ENCODE measurements around the gene CMSS1. TPM values are rescaled to one million over a fixed set of nuclear protein-coding genes. Genes with fewer than 3 reads are reported as not detected.

CMSS1 gene
- total RNA-seq, 1 donor from 2014 or later = 17.3 TPM

DNA sequence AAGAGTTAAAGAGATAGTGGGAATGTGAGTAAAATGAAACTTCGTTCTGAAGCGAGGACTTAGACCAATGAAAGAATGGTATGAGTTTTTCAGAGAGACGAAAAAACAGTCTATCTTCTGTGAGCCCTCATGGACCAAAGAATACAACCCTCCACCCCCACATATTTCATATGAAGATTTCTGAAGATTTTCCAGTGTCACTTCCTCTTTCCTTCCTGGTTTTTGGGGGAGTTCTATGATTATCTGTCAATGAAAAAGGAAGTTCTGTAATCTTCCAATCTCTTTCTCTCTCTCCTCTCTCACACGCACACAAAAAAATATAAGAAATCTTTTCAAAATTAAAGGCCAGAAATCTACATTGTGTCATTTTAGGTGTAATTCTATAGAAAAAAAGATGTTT lies 27.7 kb downstream of the CMSS1 start:
- H3K27me3 ChIP-seq (ENCODE audit: low read depth) = no peaks in the 10 kb centered on the region
- H3K4me1 ChIP-seq = peaks cover 33% of the 10 kb centered on the region
- intact Hi-C loops (cut with DNase I) = loop anchor here (10.0 kb wide), 1 partner anchor 409 kb away; no protein-coding TSS in a partner anchor
- no peak overlapping the region for H3K4me3 ChIP-seq
- peaks cover 1% of the 10 kb centered on the region for H3K36me3 ChIP-seq
- TF ChIP-seq, protein P1, sequence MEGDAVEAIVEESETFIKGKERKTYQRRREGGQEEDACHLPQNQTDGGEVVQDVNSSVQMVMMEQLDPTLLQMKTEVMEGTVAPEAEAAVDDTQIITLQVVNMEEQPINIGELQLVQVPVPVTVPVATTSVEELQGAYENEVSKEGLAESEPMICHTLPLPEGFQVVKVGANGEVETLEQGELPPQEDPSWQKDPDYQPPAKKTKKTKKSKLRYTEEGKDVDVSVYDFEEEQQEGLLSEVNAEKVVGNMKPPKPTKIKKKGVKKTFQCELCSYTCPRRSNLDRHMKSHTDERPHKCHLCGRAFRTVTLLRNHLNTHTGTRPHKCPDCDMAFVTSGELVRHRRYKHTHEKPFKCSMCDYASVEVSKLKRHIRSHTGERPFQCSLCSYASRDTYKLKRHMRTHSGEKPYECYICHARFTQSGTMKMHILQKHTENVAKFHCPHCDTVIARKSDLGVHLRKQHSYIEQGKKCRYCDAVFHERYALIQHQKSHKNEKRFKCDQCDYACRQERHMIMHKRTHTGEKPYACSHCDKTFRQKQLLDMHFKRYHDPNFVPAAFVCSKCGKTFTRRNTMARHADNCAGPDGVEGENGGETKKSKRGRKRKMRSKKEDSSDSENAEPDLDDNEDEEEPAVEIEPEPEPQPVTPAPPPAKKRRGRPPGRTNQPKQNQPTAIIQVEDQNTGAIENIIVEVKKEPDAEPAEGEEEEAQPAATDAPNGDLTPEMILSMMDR (IDR thresholded peaks at IDR 0.05) = no peak
- peak overlapping the region; percentile 73 for H3K27ac ChIP-seq
- H3K9me3 ChIP-seq = no peaks in the 10 kb centered on the region
- ATAC-seq (peak in 1 of 2 donors; percentile 28), DNase-seq (no peak)

DNA sequence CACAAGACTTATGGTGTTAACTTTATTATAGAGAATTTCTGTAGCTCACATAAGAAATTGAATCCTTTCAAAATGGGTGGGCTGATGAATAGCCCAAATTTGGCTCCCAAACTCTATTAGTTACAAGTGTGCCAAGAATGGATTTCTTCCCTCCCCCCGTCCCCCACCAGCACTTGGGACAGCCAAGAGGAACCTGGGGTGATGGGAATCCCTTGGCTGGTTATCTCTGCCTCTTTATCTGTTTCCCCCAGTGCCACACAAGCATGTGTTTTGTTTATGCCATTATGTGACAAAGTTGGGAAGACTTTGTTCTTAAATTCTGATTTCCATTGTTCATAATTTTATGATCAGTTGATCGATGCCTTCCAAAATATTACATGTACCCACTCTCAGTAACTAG lies 28.3 kb downstream of the CMSS1 start:
- TF ChIP-seq, protein P1 (IDR thresholded peaks at IDR 0.05) = no peak
- H3K27ac ChIP-seq = peak overlapping the region; percentile 73

GRCh38 chr3:99846477-99847160 lies 29.0 kb downstream of the CMSS1 start:
- H3K27ac ChIP-seq = peak overlapping the region; percentile 73
- H3K4me3 ChIP-seq = no peak overlapping the region
- peaks cover 33% of the 10 kb centered on the region for H3K4me1 ChIP-seq
- peaks cover 7% of the 10 kb centered on the region for H3K36me3 ChIP-seq
- DNase-seq = no peak
- H3K9me3 ChIP-seq = no peaks in the 10 kb centered on the region
- ATAC-seq = peak; percentile 59 to 64
- H3K27me3 ChIP-seq (ENCODE audit: low read depth) = no peaks in the 10 kb centered on the region
- intact Hi-C loops (cut with DNase I) = loop anchor here (10.0 kb wide), 1 partner anchor 408 kb away; no protein-coding TSS in a partner anchor
- TF ChIP-seq, protein P1 (IDR thresholded peaks at IDR 0.05) = no peak

More for the DNA sequence above, 28.3 kb downstream of the CMSS1 start:
- intact Hi-C loops (cut with DNase I) = loop anchor here (10.0 kb wide), 1 partner anchor 409 kb away; no protein-coding TSS in a partner anchor
- ATAC-seq (peak in 1 of 2 donors; percentile 40), DNase-seq (no peak)
- Histone ChIP-seq H3K4me1 (peaks cover 33% of the 10 kb centered on the region), H3K4me3 (no peak overlapping the region), H3K27me3 (ENCODE audit: low read depth) (no peaks in the 10 kb centered on the region), H3K9me3 (no peaks in the 10 kb centered on the region), H3K36me3 (peaks cover 7% of the 10 kb centered on the region)

DNA sequence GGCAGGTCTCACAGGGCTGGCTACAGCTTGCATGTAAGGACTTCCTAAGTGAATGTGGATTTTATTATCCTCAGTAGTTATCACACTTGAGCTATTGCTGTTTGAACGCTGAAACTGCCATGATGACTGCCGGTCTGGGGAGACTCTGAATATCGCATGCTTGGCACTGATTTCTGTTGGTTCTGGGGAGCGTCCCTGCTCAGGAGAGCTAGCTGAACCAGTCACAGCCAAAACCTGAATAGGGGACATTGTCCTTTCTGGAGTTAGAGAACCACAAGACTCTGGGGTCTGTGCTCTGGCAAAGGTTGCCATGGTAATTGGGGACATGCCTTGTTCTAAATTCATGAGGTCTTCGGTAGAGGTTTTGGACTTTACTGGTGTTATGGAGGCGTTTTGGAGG lies 30.8 kb downstream of the CMSS1 start:
- TF ChIP-seq, protein P1 (IDR thresholded peaks at IDR 0.05) = no peak
- ATAC-seq (no peak), DNase-seq (no peak)
- H3K9me3 ChIP-seq = no peaks in the 10 kb centered on the region
- no peak overlapping the region for H3K4me3 ChIP-seq
- peaks cover 7% of the 10 kb centered on the region for H3K36me3 ChIP-seq
- no peaks in the 10 kb centered on the region for H3K27me3 ChIP-seq (ENCODE audit: low read depth)
- no peak overlapping the region for H3K27ac ChIP-seq
- intact Hi-C loops (cut with DNase I) = loop anchor here (10.0 kb wide), 1 partner anchor 406 kb away; no protein-coding TSS in a partner anchor
- H3K4me1 ChIP-seq = peaks cover 28% of the 10 kb centered on the region

- DNase-seq = no peak
- no peak for ATAC-seq
- peaks cover 17% of the 10 kb centered on the region for H3K4me1 ChIP-seq
- TF ChIP-seq, protein P1 (IDR thresholded peaks at IDR 0.05) = no peak
- intact Hi-C loops (cut with DNase I) = no loop called here
- H3K27ac ChIP-seq = peak overlapping the region; percentile 1
- H3K9me3 ChIP-seq = no peaks in the 10 kb centered on the region
- peaks cover 7% of the 10 kb centered on the region for H3K36me3 ChIP-seq
- no peaks in the 10 kb centered on the region for H3K27me3 ChIP-seq (ENCODE audit: low read depth)
- H3K4me3 ChIP-seq = no peak overlapping the region
Measured at GRCh38 chr3:99850608-99851007, 32.9 kb downstream of the CMSS1 start.

Data from lower lobe of right lung (tissue), 2 donors.